WTC11 (cell line): ENCODE data around the gene DCLK1. TPM values are rescaled to one million over a fixed set of nuclear protein-coding genes. Genes with fewer than 3 reads are reported as not detected.
A peak's percentile ranks its signal among the peaks of the same experiment; 100 is the strongest.

ENCODE experiments used
- ATAC-seq: fragments of 200-7000 bp; cut with Tn5 transposase; 2 replicates; pipeline ENCODE4 v1.10.0; 2021; ENCODE audit warnings: mild to moderate bottlenecking, moderate library complexity
- CTCF ChIA-PET: fragments of 300-600 bp; sonication (Branson Sonifier 250); formaldehyde crosslinking; loops from one replicate; lab custom pipeline; 2021; ENCODE audit warnings: antibody characterized with exemption; lab: Charles Lee
- POLR2A ChIA-PET: fragments of 350-600 bp; sonication (Branson Sonifier 250); formaldehyde crosslinking; loops from one replicate; lab custom pipeline; 2021; ENCODE audit warnings: antibody characterized with exemption; lab: Charles Lee
- DNase-seq: peaks from one replicate; pipeline ENCODE4 v3.0.0; 2021; ENCODE audit warnings: low spot score
- H3K27ac Mint-ChIP-seq: 2 replicates; pipeline ENCODE4 v1.8.0; 2021; ENCODE audit warnings: mixed read lengths
- H3K27me3 Mint-ChIP-seq: 2 replicates; pipeline ENCODE4 v1.8.0; 2021; ENCODE audit warnings: low read depth, mild to moderate bottlenecking, moderate library complexity, mixed read lengths
- H3K36me3 Mint-ChIP-seq: 2 replicates; pipeline ENCODE4 v1.8.0; 2021; ENCODE audit warnings: mixed read lengths
- H3K4me1 Mint-ChIP-seq: 2 replicates; pipeline ENCODE4 v1.8.0; 2022; ENCODE audit warnings: mixed read lengths
- H3K4me3 Mint-ChIP-seq: 2 replicates; pipeline ENCODE4 v1.8.0; 2021; ENCODE audit warnings: mild to moderate bottlenecking, moderate library complexity, mixed read lengths
- H3K9me3 Mint-ChIP-seq: 2 replicates; pipeline ENCODE4 v1.8.0; 2021; ENCODE audit warnings: mixed read lengths
- ARID4B ChIP-seq: sonication (generic); formaldehyde crosslinking; IDR thresholded peaks from 2 replicates; pipeline ENCODE4 v1.8.0; 2023; ENCODE audit warnings: missing genetic modification reagents, mild to moderate bottlenecking, borderline replicate concordance
- E2F1 ChIP-seq: sonication (generic); formaldehyde crosslinking; IDR thresholded peaks from 2 replicates; pipeline ENCODE4 v1.8.0; 2022; ENCODE audit warnings: mild to moderate bottlenecking, missing genetic modification reagents
- EMX1 ChIP-seq: fragments of 250-450 bp; sonication (Bioruptor Pico); IDR thresholded peaks from 2 replicates; pipeline ENCODE4 v1.8.0; 2021; ENCODE audit warnings: mild to moderate bottlenecking
- ESRRA ChIP-seq: sonication (generic); formaldehyde crosslinking; IDR thresholded peaks from 2 replicates; pipeline ENCODE4 v1.8.1; 2022; ENCODE audit warnings: mild to moderate bottlenecking, missing genetic modification reagents, borderline replicate concordance
- ETV6 ChIP-seq: sonication (generic); formaldehyde crosslinking; IDR thresholded peaks from 2 replicates; pipeline ENCODE4 v1.8.1; 2022; ENCODE audit warnings: mild to moderate bottlenecking, missing genetic modification reagents
- HMGA2 ChIP-seq: fragments of 250-450 bp; sonication (Bioruptor Pico); IDR thresholded peaks from 2 replicates; pipeline ENCODE4 v1.4.0; 2021; ENCODE audit warnings: mild to moderate bottlenecking, moderate library complexity
- JUN ChIP-seq: sonication (generic); formaldehyde crosslinking; IDR thresholded peaks from 2 replicates; pipeline ENCODE4 v1.8.0; 2023; ENCODE audit warnings: mild to moderate bottlenecking, missing genetic modification reagents
- MXD4 ChIP-seq: fragments of 250-450 bp; sonication (Bioruptor Pico); IDR thresholded peaks from 2 replicates; pipeline ENCODE4 v1.8.0; 2021; ENCODE audit warnings: mild to moderate bottlenecking, moderate library complexity, borderline replicate concordance
- NFYB ChIP-seq: sonication (generic); formaldehyde crosslinking; conservative IDR thresholded peaks from 2 replicates; pipeline ENCODE4 v1.8.0; 2022; ENCODE audit warnings: low read depth, missing genetic modification reagents
- NR1H2 ChIP-seq: sonication (generic); formaldehyde crosslinking; IDR thresholded peaks from 2 replicates; pipeline ENCODE4 v1.9.0; 2021; ENCODE audit warnings: mild to moderate bottlenecking, moderate library complexity, missing genetic modification reagents
- SOX15 ChIP-seq: fragments of 250-450 bp; sonication (Bioruptor Pico); IDR thresholded peaks from 2 replicates; pipeline ENCODE4 v1.9.0; 2021; ENCODE audit warnings: mild to moderate bottlenecking
- TEAD4 ChIP-seq: sonication (generic); formaldehyde crosslinking; IDR thresholded peaks from 2 replicates; pipeline ENCODE4 v1.8.0; 2022; ENCODE audit warnings: mild to moderate bottlenecking, missing genetic modification reagents
- TP53 ChIP-seq: sonication (generic); formaldehyde crosslinking; IDR thresholded peaks from 2 replicates; pipeline ENCODE4 v1.8.1; 2023; ENCODE audit warnings: mild to moderate bottlenecking, missing genetic modification reagents
- ZNF121 ChIP-seq: sonication (generic); formaldehyde crosslinking; IDR thresholded peaks from 2 replicates; pipeline ENCODE4 v1.8.0; 2023; ENCODE audit warnings: missing genetic modification reagents
- ZNF138 ChIP-seq: sonication (generic); formaldehyde crosslinking; conservative IDR thresholded peaks from 2 replicates; pipeline ENCODE4 v1.8.1; 2022; ENCODE audit warnings: mild to moderate bottlenecking, moderate library complexity, missing genetic modification reagents
- ZNF219 ChIP-seq: sonication (generic); formaldehyde crosslinking; IDR thresholded peaks from 2 replicates; pipeline ENCODE4 v1.8.0; 2023; ENCODE audit warnings: missing genetic modification reagents, mild to moderate bottlenecking, borderline replicate concordance
- ZNF263 ChIP-seq: sonication (generic); formaldehyde crosslinking; IDR thresholded peaks from 2 replicates; pipeline ENCODE4 v1.8.1; 2022; ENCODE audit warnings: low read depth, mild to moderate bottlenecking, moderate library complexity, missing genetic modification reagents
- ZNF416 ChIP-seq: fragments of 250-450 bp; sonication (Bioruptor Pico); IDR thresholded peaks from 2 replicates; pipeline ENCODE4 v1.9.0; 2021; ENCODE audit warnings: mild to moderate bottlenecking, inconsistent platforms
- ZNF423 ChIP-seq: fragments of 250-450 bp; sonication (Bioruptor Pico); IDR thresholded peaks from 2 replicates; pipeline ENCODE4 v2.1.2; 2022; ENCODE audit warnings: mild to moderate bottlenecking, moderate library complexity
- ZNF671 ChIP-seq: fragments of 250-450 bp; sonication (Bioruptor Pico); IDR thresholded peaks from 2 replicates; pipeline ENCODE4 v1.8.0; 2021; ENCODE audit warnings: mild to moderate bottlenecking
- total RNA-seq: library from RNA; stranded (reverse); gene quantifications from 3 replicates; pipeline ENCODE4 v1.2.3, GENCODE V29; 2021
- TF ChIP-seq, protein P1 (sequence below): fragments of 250-450 bp; sonication (Bioruptor Pico); IDR thresholded peaks from 2 replicates; pipeline ENCODE4 v1.8.0; 2021; ENCODE audit warnings: mild to moderate bottlenecking
- TF ChIP-seq, protein P2 (sequence below): sonication (generic); formaldehyde crosslinking; IDR thresholded peaks from 2 replicates; pipeline ENCODE4 v1.8.0; 2022; ENCODE audit warnings: mild to moderate bottlenecking, missing genetic modification reagents
- TF ChIP-seq, protein P3 (sequence below): sonication (generic); formaldehyde crosslinking; IDR thresholded peaks from 2 replicates; pipeline ENCODE4 v1.8.1; 2023; ENCODE audit warnings: mild to moderate bottlenecking, missing genetic modification reagents, moderate library complexity
- TF ChIP-seq, protein P4 (sequence below): sonication (generic); formaldehyde crosslinking; conservative IDR thresholded peaks from 2 replicates; pipeline ENCODE4 v1.8.1; 2022; ENCODE audit warnings: mild to moderate bottlenecking, missing genetic modification reagents
- TF ChIP-seq, protein P5 (sequence below): sonication (generic); formaldehyde crosslinking; IDR thresholded peaks from 2 replicates; pipeline ENCODE4 v1.8.1; 2022; ENCODE audit warnings: missing genetic modification reagents, borderline replicate concordance

Gene DCLK1
- total RNA-seq, 1 experiment from 2014 or later = 18.5 TPM

DNA sequence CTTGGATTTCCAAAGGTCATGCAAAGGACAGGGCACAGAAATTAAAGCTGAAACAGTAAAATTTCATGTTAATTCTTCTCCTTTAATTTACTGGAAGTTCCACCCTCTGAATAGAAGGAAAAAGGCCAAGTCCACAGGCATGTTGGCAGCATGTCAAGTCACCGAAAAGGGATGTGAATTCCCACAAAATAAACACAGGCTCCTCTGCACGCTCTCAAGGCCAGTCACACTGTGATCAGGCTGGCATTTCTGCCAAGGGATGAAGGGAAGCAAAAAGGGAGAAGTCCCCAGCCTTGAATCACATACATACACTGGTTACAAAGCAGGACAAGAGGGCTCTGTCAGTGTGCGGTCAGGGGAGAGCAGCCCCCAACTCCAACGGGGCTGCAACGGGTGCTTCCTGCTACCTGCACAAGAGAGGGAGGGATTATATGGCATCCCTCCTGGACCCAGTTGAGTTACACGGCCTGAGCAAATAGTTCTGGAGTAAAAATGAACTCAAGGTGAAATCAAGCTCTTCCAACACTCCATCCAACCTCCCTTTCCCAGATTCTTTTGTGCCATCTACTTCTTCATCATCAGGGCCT lies 6.9 kb downstream of the DCLK1 start:
- ChIA-PET CTCF (no interaction called here), POLR2A (no interaction called here)
- ATAC-seq (no peak), DNase-seq (no peak)
- Mint-ChIP-seq H3K27ac (no peak overlapping the region), H3K4me3 (no peak overlapping the region), H3K4me1 (peaks cover 9% of the 10 kb centered on the region; the same call in 1 of the 2 replicates), H3K36me3 (no peaks in the 10 kb centered on the region), H3K9me3 (no peaks in the 10 kb centered on the region), H3K27me3 (peaks cover 20% of the 10 kb centered on the region)
- TF ChIP-seq TP53 = no peak
- TF ChIP-seq, protein P1, sequence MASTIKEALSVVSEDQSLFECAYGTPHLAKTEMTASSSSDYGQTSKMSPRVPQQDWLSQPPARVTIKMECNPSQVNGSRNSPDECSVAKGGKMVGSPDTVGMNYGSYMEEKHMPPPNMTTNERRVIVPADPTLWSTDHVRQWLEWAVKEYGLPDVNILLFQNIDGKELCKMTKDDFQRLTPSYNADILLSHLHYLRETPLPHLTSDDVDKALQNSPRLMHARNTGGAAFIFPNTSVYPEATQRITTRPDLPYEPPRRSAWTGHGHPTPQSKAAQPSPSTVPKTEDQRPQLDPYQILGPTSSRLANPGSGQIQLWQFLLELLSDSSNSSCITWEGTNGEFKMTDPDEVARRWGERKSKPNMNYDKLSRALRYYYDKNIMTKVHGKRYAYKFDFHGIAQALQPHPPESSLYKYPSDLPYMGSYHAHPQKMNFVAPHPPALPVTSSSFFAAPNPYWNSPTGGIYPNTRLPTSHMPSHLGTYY = no peak
- no peak for TF ChIP-seq TEAD4 (CRISPR knock-in tag)
- no peak for TF ChIP-seq NR1H2 (CRISPR knock-in tag)
- TF ChIP-seq SOX15 (CRISPR knock-in tag) = no peak

- Mint-ChIP-seq H3K27ac (no peak overlapping the region), H3K4me1 (peaks cover 4% of the 10 kb centered on the region)
- ATAC-seq = no peak
- no peak for TF ChIP-seq ZNF121
- TF ChIP-seq, all 79 proteins: peak for 0
- POLR2A ChIA-PET = no interaction called here
- no peaks in the 10 kb centered on the region for H3K27me3 Mint-ChIP-seq
- no peak for DNase-seq
- peaks cover 4% of the 10 kb centered on the region; the same call in 1 of the 2 replicates for H3K36me3 Mint-ChIP-seq
- CTCF ChIA-PET = no interaction called here
- peaks cover 5% of the 10 kb centered on the region for H3K9me3 Mint-ChIP-seq
- no peak overlapping the region for H3K4me3 Mint-ChIP-seq
Measured at GRCh38 chr13:36115306-36115705, 15.9 kb downstream of the DCLK1 start.

DNA sequence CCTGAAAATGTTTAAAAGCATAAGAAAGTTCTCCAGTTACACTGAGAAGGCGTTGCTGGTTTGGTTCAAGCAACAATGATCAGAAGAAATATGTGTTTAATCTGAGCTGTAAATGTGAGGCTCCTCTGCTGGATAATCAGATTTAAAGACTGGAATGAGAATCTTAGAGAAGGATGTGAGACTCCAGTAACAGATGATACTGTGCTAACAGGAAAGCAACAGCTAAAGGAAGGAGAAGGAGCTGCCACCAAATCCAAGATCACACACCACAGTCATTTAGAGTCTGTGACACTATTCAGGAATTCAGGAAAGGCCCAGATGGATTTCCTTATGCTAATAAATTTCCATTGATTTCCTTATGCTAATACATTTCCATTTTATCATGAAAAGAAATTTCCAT lies 16.9 kb downstream of the DCLK1 start:
- H3K27ac Mint-ChIP-seq = peak overlapping the region; percentile 48; the same call in 1 of the 2 replicates
- ATAC-seq (no peak), DNase-seq (no peak)
- POLR2A ChIA-PET = no interaction called here
- TF ChIP-seq NFYB (CRISPR knock-in tag) (no peak), ZNF219 (no peak), ZNF671 (no peak), ETV6 (no peak), ZNF416 (CRISPR knock-in tag) (no peak), ARID4B (CRISPR knock-in tag) (no peak), E2F1 (no peak), ZNF138 (CRISPR knock-in tag) (no peak), ZNF263 (no peak), MXD4 (no peak), HMGA2 (CRISPR knock-in tag) (no peak), ZNF423 (no peak), JUN (CRISPR knock-in tag) (no peak), ESRRA (CRISPR knock-in tag) (no peak), EMX1 (CRISPR knock-in tag) (no peak)
- TF ChIP-seq, protein P2, sequence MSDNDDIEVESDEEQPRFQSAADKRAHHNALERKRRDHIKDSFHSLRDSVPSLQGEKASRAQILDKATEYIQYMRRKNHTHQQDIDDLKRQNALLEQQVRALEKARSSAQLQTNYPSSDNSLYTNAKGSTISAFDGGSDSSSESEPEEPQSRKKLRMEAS (CRISPR knock-in tag) = no peak
- TF ChIP-seq, protein P3, sequence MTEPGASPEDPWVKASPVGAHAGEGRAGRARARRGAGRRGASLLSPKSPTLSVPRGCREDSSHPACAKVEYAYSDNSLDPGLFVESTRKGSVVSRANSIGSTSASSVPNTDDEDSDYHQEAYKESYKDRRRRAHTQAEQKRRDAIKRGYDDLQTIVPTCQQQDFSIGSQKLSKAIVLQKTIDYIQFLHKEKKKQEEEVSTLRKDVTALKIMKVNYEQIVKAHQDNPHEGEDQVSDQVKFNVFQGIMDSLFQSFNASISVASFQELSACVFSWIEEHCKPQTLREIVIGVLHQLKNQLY (CRISPR knock-in tag) = no peak
- TF ChIP-seq, protein P4, sequence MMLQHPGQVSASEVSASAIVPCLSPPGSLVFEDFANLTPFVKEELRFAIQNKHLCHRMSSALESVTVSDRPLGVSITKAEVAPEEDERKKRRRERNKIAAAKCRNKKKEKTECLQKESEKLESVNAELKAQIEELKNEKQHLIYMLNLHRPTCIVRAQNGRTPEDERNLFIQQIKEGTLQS (CRISPR knock-in tag) = no peak
- TF ChIP-seq, protein P5, sequence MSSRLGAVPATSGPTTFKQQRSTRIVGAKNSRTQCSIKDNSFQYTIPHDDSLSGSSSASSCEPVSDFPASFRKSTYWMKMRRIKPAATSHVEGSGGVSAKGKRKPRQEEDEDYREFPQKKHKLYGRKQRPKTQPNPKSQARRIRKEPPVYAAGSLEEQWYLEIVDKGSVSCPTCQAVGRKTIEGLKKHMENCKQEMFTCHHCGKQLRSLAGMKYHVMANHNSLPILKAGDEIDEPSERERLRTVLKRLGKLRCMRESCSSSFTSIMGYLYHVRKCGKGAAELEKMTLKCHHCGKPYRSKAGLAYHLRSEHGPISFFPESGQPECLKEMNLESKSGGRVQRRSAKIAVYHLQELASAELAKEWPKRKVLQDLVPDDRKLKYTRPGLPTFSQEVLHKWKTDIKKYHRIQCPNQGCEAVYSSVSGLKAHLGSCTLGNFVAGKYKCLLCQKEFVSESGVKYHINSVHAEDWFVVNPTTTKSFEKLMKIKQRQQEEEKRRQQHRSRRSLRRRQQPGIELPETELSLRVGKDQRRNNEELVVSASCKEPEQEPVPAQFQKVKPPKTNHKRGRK (CRISPR knock-in tag) = no peak
- CTCF ChIA-PET = no interaction called here
- H3K4me1 Mint-ChIP-seq = peaks cover 4% of the 10 kb centered on the region
- no peaks in the 10 kb centered on the region for H3K27me3 Mint-ChIP-seq
- no peak overlapping the region for H3K4me3 Mint-ChIP-seq
- peaks cover 5% of the 10 kb centered on the region for H3K9me3 Mint-ChIP-seq
- peaks cover 4% of the 10 kb centered on the region; the same call in 1 of the 2 replicates for H3K36me3 Mint-ChIP-seq
